Activated CD8-positive, alpha-beta memory T cell treated with anti-CD3 and anti-CD28 coated beads, Interleukin-2, amount 50 U/mL, for 4 hours (primary cell): ENCODE results near the gene AHCYL2.
"Not testable (repeated sequence)": the region's sequence is repeated elsewhere in the genome, so short reads cannot be mapped to it uniquely, and the experiment has no call there.

Experiments
- DNase-seq: peaks from one replicate; pipeline ENCODE4 v3.0.0-alpha.2; 2020

The AHCYL2 gene

GRCh38 chr7:129388333-129389098 is 163.7 kb downstream of the AHCYL2 start:
- DNase-seq: no peak

GRCh38 chr7:129389829-129390228 is 165.0 kb downstream of the AHCYL2 start:
- DNase-seq: no peak

DNA sequence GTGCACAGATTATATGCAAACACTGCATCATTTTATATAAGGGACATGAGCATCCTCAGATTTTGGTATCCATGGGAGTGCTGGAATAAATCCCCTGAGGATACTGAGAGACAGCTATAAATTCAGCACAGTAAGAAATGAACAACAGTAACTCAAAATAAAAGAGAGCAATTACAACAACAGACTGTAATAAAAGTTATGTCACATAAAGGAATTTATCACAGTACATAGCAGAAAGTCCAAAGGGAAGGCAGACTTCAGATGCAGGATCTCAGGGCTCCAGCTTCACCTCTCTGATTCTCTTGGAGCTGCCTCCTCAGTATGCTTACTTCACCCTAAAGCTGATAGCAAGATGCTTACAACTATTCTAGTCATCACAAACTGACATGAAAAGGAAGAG is 165.5 kb downstream of the AHCYL2 start:
- no peak for DNase-seq

GRCh38 chr7:129391546-129392171 is 166.8 kb downstream of the AHCYL2 start:
- DNase-seq: no peak

- DNase-seq: no peak
These were observed 168.4 kb downstream of the AHCYL2 start for GRCh38 chr7:129393255-129393654.

DNA sequence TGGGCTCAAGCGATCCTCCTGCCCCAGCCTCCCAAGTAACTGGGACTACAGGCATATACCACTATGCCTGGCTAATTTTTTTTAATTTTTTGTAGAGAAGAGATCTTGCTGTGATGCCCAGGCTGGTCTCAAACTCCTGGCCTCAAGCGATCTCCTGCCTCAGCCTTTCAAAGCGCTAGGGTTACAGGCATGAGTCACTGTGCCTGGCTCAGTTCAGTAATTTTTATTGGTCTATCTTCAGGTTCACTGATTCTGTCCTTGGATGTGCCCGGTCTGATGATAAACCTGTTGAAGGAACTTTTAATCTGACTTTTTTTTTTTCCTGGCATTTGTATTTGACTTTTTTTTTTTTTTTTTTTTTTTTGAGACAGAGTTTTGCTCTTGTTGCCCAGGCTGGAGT is 169.3 kb downstream of the AHCYL2 start:
- no peak for DNase-seq

DNA sequence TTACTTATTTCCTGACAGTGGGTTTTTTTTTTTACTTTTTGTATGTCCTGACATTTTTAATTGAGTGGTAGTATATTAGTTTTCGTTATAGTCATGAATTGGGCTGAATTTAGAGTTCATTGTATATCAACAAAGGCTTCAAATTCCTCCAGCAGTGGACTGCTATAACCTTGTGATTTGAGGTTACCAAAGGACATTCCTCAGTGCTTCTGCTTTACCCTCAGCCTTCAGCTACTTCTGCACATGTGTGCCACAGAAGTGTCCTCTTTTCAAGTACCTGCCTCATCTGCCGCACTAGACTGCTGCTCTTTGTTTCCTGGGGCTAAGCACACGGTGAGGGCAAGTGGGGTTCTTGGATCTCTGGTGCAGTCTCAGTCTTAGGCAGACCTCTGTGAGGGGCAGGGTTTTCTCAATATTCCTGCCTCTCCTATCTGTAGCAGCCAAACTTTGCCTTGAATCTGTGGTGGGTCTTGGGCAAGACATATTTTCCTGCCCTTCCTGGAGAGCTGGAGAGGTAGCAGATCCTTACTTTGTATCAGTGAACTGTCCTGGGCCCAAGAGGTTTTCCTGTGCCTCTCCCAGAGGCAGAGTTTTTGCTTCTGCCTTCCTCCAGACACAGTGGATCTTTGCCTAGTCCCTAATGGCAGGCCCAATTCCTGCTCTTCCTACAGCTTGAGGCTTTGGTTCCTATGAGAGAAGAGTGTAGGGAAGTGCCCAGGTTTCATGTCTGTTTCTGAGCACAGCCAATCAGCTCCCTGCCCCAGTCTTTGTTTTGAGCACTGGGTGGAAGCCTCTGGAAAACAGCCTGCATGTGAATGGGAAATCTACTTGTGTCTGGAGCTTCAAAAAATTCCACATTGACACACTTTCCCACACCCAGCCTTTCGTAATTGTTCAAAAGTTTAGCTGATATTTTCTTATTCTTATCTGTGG is 170.4 kb downstream of the AHCYL2 start:
- no peak for DNase-seq

DNA sequence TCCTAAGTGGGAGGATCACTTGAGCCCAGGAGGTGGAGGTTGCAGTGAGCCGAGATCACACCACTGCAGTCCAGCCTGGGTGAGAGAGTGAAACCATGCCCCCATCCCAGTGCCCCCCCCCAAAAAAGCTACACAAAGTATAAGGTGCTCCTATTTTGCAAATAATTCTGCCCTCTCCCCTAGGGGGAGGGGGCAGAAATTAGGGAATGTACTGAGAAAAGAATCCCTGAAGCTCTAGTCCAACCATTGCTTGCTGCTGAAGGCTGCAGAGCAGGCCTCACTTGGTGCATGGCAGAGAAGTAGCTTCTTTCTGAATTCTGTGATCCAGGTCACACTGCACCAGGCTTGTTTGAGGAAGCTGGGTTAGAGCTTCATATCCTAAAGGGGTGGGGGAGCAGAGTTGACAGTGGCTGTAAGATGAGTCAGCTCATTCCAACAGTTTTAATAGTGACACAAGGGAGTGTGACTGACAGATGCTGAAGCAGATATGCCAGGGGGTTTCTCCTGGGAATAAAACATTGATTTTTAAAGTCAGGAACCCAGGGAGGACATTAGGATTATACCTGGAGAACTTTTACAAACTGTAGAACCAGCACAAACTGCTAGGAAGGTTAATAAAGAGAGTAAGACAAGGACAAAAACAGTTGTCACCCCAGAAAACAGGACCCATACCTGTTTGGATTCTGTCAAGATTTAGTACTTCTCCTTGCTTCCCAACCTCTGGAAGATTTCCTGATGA is 176.6 kb downstream of the AHCYL2 start:
- DNase-seq: no peak

DNA sequence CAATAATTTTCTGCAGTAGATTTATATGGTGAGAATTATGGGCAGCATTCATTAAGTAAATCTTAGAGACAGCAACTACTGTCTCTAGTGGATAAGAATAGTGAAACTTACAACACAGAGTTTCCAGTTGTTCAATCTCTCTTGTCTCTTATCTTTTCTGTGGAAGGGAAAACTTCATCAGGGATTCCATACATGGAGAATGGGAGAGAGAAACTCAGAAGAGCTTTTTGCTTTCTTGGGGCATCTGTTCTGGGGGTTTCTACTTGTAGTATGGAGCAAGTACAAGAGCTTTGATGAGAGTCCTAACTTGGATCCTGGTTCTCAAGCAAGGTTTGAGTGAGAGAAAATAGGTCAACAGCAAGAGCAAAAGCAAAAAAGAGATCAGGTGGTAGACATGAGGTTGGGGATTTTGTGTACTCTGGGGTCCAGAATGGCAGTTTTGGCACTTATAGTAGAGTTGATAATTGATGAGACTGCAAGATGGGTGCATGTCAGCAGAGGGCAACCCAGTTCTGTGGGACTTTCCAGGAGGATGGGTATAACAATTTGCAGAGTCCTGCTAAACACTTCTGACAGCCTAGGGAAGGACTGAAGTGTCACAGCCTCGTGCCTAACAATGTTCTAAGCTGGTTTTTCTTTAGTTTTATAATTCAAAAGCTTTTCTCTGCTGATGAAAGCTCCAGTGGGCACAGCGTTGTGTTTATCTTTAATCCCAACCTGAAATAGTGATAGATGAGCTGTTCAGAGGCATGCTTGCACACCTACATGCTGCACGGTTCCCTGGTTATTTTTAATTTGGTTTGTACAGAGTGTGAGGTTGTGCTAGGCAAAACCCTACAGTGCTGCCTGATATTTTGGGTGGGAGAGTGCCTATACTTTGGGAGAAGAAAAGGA is 177.4 kb downstream of the AHCYL2 start:
- DNase-seq: no peak

GRCh38 chr7:129405527-129405926 is 180.7 kb downstream of the AHCYL2 start:
- no peak for DNase-seq

DNA sequence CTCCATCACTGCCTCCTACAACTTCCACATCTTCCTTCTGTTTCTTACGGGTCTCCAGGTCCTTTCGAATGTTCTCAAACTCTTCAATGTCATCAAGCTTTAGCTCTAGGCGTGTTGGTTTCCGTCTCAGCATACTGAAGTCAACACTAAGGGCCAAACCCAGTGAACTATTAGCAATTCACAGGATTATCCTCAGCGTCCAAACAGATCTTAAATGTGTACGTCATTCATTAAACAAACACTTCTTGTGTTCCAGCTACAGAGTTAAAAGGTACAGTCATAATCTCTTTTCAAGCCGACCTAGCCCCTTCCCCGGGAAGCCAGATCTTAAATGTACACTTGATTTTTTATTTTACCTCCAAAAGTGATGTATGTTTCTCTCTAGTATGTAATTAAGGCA is 185.4 kb downstream of the AHCYL2 start:
- DNase-seq: not testable (repeated sequence)

DNA sequence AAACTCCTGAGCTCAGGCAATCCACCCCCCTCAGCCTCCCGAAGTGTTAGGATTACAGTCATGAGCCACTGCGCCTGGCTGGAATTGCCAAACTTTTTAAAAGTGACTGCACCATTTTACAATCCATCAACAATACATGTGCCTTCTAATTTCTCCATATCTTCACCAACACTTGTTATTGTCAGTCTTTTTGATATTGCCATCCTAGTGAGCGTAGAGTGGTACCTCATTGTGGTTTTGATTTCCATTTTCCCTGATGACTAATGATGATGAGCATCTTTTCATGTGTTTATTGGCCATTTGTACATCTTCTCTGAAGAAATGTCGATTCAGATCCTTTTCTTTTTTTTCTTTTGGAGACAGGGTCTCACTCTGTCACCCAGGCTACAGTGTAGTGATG is 187.7 kb downstream of the AHCYL2 start:
- no peak for DNase-seq

DNA sequence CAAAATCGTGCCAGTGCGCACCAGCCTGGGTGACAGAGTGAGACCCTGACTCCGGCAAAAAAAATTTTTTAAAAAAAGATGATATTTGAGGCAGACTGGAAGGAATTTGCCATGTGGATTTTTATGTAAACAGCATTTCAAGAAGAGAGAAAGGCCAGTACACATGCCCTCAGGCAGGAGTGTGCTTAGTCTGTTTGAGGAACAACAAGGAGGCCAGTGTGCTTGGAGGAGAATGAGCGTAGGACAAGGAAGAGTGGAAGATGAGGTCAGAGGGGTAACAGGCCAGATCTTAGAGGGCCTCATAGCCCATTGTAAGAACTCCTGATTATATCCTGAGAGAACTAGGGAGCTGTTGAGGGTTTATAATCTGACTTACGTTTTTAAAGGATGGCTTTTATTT is 192.2 kb downstream of the AHCYL2 start:
- DNase-seq: no peak

DNA sequence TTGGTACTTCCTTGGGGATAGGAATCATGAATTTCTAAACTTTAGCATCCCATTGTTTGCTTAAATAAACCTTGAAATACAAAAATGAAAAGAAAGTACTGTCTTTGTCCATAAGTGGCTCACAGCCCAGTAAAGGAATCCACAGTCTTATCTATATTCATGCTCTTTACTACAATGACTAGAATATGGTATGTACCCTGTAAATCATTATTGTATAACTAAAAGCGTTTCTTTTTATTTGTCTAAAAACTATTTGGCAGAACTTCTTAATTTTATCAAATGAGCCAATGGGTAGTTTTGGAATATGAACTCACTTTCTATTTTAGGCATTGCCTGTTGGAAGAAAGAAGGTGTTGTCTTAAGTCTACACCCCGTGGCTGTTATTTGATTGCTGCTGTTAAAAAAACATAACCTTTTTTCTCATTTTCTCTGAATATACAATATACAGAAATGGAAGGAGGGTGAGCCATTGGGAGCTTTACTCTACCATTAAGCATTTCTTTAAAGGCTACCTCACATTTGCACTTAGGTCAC is 197.0 kb downstream of the AHCYL2 start:
- DNase-seq: no peak

DNA sequence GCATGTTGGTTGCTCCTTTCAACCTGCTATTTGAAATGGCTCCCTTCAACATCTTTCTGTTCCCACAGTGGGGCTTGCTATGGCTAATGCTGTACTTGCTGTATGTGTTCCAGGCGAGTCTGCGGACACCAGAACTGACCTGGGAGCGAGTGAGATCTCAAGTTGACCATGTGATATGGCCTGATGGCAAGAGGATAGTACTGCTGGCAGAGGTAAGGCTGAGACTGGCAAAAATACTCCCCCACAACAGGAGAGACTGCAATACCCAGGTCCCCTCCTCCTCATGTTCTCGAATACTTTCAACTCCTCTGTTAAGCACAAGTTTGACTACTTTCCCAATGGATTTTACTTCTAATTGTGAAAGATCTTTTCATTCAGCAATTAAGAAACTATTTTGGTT is 197.9 kb downstream of the AHCYL2 start:
- no peak for DNase-seq

DNA sequence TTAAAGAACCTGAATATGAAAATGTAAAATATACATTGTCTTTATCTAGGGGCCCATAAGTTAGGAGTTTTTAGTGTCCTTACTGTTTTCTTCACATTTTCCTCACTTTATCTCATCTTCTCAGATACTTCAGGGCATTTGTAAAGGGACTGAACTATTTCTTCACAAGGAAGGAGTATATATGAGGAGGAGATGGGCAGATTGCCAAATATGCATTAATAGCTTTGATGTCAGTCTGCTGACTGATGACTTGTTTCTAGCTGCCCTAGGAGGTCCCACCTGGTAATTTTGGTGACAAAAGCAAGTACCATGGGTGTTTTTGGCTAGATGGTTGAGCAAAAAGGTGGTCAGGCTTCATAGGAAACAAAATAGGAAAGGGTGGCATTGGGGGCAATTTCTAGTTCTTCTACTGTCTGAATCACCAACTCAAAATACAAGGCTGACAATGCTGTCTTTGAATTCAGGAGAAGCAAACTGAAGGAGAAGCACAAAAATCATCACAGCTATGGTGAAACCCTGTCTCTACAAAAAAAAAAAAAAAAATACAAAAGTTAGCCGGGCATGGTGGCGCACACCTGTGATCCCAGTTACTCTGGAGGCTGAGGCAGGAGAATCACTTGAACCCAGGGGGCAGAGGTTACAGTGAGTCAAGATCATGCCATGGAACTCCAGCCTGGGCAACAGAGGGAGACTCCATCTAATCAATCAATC is 199.0 kb downstream of the AHCYL2 start:
- no peak for DNase-seq

GRCh38 chr7:129426482-129426881 is 201.7 kb downstream of the AHCYL2 start:
- DNase-seq: no peak

- no peak for DNase-seq
These were observed 202.8 kb downstream of the AHCYL2 start for GRCh38 chr7:129427526-129428045.

DNA sequence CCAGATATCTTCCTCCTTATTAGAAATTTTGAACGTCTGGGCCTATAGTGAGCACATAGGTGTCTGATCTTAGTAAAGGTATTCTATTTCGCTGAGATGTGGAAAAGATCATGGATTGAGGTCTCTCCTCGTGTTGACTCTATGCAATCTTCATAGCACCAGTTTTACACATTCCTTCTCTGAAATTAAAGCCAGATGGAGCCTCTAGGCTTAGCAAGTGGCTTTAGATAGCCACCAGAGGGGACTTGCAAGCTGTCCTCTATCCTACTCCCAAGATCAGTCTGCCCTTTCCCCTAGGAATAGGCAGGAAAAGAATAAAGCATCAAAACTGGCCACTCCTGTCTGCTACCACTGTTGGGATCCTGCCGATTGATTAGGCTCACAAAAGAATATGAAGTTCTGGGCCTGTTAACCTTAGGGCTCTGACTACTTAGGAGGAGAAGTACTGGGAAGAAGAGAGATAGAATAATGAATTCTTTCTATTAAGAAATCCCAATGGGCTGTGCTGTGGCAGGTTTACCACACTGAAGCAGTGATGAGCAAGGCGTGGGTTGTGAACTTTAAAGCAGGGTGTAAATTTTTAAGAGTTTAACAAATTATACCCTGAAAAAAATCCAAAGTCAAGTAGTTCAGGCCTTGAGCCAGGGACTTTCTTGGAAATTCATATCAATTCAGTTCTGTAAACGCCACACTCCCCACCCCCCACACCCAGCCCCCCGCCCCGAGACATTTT is 207.2 kb downstream of the AHCYL2 start:
- no peak for DNase-seq
